ENCODE measurements around the gene TMEM192.
"Not testable (repeated sequence)": the region's sequence is repeated elsewhere in the genome, so short reads cannot be mapped to it uniquely, and the experiment has no call there.

Gene TMEM192

GRCh38 chr4:165095291-165095690 lies 17.4 kb downstream of the TMEM192 start:
- in situ Hi-C loops (cut with HindIII; ENCODE audit: low sequenced_read_pairs): no loop called here

GRCh38 chr4:165094873-165095272 lies 17.8 kb downstream of the TMEM192 start:
- in situ Hi-C loops (cut with HindIII; ENCODE audit: low sequenced_read_pairs): no loop called here

DNA sequence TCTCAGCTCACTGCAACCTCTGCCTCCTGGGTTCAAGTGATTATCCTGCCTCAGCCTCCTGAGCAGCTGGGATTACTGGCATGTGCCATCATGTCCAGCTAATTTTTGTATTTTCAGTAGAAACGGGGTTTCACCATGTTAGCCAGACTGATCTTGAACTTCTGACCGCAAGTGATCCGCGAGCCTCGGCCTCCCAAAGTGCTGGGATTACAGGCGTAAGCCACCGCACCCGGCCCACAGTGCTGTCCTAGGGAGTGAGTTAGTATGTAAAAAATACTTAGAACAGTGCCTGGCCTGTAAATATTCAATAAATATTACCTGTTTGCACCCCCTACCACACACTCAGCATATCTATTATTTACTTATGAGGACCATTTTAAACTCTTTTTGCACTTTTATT lies 20.5 kb downstream of the TMEM192 start:
- in situ Hi-C loops (cut with HindIII; ENCODE audit: low sequenced_read_pairs): not testable (repeated sequence)

GRCh38 chr4:165088366-165088765 lies 24.3 kb downstream of the TMEM192 start:
- in situ Hi-C loops (cut with HindIII; ENCODE audit: low sequenced_read_pairs): no loop called here

DNA sequence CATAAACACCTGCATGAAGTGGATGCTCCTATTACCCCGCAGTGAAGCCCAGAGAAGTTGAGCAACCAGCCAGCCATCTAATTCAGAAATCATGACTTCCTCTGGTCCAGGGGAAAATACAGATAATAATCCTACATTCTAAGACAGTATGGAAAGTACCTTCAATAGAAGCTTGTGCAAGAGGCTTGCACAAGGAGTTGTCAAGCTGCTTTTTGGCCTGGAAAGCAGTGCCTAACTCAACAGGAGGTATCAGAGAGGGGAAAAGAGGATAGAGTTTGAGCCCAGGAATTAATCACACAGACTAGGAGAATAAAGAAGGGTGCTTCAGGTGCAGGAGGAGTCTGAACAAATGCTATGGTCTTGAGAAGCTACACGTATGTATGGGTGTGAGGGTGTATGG lies 26.7 kb downstream of the TMEM192 start:
- in situ Hi-C loops (cut with HindIII; ENCODE audit: low sequenced_read_pairs): no loop called here

DNA sequence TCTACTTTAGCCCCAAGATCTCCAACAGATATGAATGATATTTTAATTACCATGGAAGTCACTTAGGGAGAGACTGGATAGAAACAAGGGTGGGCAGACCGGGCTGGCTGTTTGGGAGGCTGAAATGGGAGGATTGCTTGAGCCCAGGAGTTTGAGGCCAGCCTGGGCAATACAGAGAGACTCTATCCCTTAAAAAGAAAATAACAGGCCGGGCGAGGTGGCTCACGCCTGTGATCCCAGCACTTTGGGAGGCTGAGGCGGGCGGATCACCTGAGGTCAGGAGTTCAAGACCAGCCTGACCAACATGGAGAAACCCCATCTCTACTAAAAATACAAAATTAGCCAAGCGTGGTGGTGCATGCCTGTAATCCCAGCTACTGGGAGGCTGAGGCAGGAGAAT lies 27.9 kb downstream of the TMEM192 start:
- in situ Hi-C loops (cut with HindIII; ENCODE audit: low sequenced_read_pairs): not testable (repeated sequence)

- in situ Hi-C loops (cut with HindIII; ENCODE audit: low sequenced_read_pairs): no loop called here
Measured at GRCh38 chr4:165079476-165079875, 33.2 kb downstream of the TMEM192 start.

DNA sequence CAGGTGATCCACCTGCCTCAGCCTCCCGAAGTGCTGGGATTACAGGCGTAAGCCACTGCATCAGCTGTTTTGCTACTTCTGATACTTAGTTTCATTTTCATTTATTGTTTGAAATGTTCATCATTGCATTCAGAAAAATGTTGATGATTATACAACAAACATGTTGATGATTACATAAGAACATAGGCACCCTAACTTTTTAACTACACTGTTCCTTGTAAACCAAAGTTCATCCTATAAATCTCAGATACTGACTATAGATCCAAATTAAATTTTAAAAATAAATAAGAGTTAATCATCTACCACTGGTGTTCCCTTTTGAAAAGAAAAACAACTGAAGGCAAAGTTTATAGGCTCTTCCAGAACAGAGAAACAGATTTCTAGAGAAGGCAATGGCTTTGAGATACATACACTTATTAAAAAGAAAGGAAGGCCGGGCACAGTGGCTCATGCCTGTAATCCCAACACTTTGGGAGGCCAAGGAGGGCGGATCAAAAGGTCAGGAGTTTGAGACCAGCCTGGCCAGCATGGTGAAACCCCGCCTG lies 35.6 kb downstream of the TMEM192 start:
- in situ Hi-C loops (cut with HindIII; ENCODE audit: low sequenced_read_pairs): no loop called here

GRCh38 chr4:165073346-165073745 lies 39.3 kb downstream of the TMEM192 start:
- in situ Hi-C loops (cut with HindIII; ENCODE audit: low sequenced_read_pairs): not testable (repeated sequence)

DNA sequence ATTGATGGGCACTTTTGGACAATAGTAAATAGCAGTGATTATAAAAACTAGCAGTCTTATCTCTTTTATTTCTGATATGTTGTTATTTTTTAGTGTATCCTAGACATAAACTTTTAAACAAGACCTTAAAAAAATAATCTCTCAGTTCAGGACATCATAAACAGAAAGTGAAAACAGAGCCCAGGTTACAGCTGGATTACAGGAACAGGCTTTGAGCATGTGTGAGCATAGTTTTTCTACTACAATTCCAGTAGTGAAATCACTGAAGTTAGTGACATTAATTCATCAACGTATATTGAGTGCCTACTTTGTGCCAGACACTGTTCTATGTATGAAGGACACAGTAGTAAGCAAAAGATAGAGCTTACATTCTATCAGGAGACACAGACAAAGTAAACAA lies 42.1 kb downstream of the TMEM192 start:
- in situ Hi-C loops (cut with HindIII; ENCODE audit: low sequenced_read_pairs): no loop called here

- in situ Hi-C loops (cut with HindIII; ENCODE audit: low sequenced_read_pairs): no loop called here
Measured at GRCh38 chr4:165060938-165061337, 51.7 kb downstream of the TMEM192 start.

DNA sequence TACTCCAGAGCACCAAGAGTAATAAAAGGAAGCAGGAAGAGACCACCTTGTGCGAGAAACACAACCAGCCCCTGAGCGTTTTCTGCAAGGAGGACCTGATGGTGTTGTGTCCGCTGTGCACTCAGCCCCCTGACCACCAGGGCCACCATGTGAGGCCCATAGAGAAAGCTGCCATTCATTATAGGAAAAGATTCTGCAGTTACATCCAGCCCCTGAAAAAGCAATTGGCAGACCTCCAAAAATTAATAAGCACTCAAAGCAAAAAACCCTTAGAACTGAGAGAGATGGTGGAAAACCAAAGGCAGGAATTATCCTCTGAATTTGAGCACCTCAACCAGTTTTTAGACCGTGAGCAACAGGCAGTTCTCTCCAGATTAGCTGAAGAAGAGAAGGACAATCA lies 53.3 kb downstream of the TMEM192 start:
- in situ Hi-C loops (cut with HindIII; ENCODE audit: low sequenced_read_pairs): no loop called here

DNA sequence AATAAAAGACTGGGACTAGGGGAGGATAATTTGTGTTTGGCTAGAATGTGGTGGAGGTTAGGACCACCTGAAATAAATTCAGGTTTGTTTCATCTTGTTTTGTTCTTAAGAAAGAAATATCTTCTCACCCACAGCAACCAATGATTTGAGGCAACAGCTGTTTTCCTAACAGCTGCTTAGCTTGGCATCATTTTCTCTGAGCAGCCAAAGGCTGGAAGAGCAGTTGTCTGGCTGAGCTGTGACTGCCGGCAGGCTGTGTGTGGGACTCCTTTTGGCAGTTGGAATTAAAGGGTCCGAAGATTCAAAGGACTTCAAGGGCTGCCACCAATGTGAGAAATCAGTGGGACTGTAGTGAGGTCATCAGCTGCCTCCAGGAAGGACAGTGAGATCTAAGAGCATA lies 54.0 kb downstream of the TMEM192 start:
- in situ Hi-C loops (cut with HindIII; ENCODE audit: low sequenced_read_pairs): no loop called here

- in situ Hi-C loops (cut with HindIII; ENCODE audit: low sequenced_read_pairs): no loop called here
Measured at GRCh38 chr4:165055601-165056000, 57.1 kb downstream of the TMEM192 start.

- in situ Hi-C loops (cut with HindIII; ENCODE audit: low sequenced_read_pairs): no loop called here
Measured at GRCh38 chr4:165053645-165054044, 59.0 kb downstream of the TMEM192 start, which contains the start of gene TRIM75. TSS of gene TRIM75 (plus strand) at chr4:165053866. CDS start at chr4:165059148, 5,282 bp downstream.

GRCh38 chr4:165052627-165053026 lies 60.0 kb downstream of the TMEM192 start:
- in situ Hi-C loops (cut with HindIII; ENCODE audit: low sequenced_read_pairs): no loop called here

DNA sequence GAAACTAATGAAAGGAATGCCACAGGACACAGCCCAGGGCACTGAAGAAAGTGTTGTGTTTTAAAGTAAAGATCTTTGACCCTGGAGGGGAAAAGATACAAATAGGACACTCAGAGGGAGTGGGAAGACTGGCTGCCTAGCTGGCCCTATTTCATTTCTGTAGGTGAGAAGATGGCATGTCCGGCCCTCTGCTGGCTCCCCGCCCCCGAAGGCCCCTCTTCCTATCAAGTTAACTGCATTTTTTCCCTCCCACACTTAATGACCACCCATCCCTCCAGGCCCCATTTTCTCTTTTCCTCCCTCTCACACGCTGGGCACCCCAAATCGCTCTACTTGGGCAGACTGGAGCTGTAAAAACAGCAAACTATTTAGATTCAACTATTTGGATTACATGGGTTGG lies 64.5 kb downstream of the TMEM192 start:
- in situ Hi-C loops (cut with HindIII; ENCODE audit: low sequenced_read_pairs): no loop called here

DNA sequence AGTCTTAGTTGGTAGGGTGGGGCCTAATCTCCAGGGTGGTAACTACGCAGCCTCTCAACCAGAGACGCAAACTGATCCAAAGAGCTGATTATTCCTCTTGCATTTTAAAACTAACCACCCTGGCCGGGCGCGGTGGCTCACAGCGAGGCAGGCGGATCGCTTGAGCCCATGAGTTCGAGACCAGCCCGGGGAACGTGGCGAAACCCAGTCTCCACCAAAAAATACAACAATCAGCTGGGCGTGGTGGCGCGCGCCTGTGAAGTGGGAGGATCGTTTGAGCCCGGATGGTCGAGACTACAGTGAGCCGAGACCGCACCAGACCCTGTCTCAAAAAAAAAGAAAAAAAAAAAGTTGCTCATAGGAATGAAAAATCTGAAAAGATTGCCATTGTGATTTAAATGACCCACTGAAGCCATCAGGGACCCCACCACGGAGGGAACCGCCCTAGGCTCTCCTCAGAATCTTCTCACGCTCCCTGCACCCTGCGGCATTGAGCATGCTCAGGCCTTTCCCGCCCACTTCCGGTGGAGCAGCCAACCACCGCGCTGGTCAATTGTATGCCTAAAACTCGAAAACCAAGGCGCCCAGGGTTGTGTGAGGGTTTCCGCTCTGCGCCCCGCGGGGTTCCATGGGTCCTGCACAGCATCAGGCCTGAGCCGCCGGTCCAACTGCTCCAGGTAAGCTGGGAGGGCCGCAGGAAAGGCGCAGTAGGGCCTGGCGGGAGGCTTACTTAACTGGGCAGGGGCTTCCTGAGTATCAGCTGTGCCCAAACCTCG lies 81.0 kb downstream of the TMEM192 start, which contains the start of gene TRIM60:
TSS of gene TRIM60 (plus strand) at position 564 of the 776 bp plus-strand sequence. CDS start 8,074 bp downstream, outside the sequence.
- in situ Hi-C loops (cut with HindIII; ENCODE audit: low sequenced_read_pairs): no loop called here

GRCh38 chr4:165027762-165028402 lies 84.8 kb downstream of the TMEM192 start:
- in situ Hi-C loops (cut with HindIII; ENCODE audit: low sequenced_read_pairs): no loop called here

GRCh38 chr4:165025782-165026181 lies 86.9 kb downstream of the TMEM192 start:
- in situ Hi-C loops (cut with HindIII; ENCODE audit: low sequenced_read_pairs): not testable (repeated sequence)

Measured in endothelial cell of hepatic sinusoid (primary cell).